GM18498 (cell line): ENCODE results near the gene RBM14.
"Not testable (repeated sequence)": the region's sequence is repeated elsewhere in the genome, so short reads cannot be mapped to it uniquely, and the experiment has no call there.

Experiments used
- ATAC-seq: cut with Tn5 transposase; IDR thresholded peaks from one replicate; pipeline ENCODE4 v1.9.1; 2021; ENCODE audit warnings: mild to moderate bottlenecking, moderate library complexity; ENCODE audit not compliant: unreplicated experiment

Gene RBM14

DNA sequence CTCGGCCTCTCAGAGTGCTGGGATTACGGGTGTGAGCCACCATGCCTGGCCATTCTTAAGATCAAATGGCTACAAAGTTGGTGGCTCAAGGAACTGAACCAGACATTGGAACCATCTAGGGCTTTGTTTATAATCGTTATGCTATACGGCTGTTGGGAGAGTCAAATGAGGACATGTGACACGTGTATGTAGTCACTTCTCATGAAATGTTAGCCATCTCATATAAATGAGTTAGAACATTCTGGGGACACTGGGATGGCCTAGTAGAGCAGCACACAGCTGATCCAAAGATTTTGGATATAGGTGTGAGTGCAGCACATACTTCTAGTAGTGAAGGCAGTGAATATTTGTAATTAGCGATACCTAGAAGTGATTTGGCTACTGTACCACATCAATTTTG lies 15.5 kb downstream of the RBM14 start:
- ATAC-seq: no peak

DNA sequence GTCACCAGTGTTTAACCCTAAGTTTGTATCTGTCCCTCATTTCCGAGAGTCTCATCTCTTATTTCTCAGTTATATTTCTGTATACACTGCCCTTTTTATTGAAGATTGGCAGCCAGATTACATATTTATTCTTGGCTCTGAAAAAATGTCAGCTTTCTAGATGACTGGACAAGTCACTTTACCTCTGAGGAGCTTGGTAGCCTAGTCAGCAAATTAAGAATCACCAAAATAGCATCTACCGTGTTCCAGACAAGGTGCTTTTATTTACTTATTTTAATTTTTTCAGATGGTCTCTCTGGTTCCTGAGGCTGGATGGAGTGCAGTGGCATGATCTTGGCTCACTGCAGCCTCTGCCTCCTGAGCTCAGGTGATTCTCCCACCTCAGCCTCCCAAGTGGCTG lies 16.5 kb downstream of the RBM14 start:
- ATAC-seq: no peak

DNA sequence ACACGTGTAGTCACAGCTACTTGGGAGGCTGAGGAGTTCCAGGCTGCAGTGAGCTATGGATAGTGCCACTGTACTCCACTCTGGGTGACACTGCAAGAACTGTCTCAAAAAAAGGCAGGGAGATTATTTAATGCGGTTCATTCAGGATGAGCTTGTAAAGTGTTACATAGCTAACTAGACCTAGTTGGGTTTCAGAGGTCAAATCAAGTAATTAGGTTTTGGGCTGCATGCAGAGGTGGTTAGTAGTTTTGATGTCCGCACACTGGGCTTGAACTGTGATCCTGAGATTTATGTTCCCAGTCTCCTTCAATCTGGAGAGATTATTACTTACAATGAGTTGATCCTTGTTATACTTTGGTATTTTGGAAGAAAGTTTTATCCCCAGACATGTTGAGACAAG lies 20.0 kb downstream of the RBM14 start:
- no peak for ATAC-seq

DNA sequence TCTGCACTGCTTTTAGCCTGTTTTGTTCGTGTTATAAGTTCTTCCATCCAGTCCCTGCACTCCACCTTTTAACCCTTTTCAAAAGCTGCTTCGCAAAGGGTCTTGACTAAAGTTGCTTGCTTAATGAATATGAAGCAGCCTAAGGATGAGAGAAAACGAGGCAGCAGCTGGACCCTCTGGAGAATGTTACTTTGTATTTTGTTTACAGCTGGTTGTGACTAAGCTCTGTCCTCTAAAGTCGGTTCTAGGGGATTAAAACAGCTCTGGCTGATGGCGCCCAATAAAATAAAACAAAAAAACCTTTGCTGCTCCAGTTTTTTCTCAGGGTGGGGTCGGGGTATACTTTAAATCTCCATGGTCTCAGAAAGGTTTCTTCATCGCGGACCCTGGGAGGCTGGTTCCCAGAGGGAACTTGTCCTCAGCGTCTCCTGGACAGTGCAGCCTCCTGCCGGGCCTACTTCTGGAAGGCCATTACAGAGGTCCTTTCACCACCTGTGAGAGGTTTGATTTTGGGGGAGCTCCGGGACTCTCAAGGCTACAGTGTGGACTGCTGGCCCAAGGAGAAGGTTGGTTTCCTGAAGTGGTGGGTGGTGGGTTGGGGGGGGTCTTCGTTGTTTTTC lies 21.2 kb downstream of the RBM14 start:
- no peak for ATAC-seq

DNA sequence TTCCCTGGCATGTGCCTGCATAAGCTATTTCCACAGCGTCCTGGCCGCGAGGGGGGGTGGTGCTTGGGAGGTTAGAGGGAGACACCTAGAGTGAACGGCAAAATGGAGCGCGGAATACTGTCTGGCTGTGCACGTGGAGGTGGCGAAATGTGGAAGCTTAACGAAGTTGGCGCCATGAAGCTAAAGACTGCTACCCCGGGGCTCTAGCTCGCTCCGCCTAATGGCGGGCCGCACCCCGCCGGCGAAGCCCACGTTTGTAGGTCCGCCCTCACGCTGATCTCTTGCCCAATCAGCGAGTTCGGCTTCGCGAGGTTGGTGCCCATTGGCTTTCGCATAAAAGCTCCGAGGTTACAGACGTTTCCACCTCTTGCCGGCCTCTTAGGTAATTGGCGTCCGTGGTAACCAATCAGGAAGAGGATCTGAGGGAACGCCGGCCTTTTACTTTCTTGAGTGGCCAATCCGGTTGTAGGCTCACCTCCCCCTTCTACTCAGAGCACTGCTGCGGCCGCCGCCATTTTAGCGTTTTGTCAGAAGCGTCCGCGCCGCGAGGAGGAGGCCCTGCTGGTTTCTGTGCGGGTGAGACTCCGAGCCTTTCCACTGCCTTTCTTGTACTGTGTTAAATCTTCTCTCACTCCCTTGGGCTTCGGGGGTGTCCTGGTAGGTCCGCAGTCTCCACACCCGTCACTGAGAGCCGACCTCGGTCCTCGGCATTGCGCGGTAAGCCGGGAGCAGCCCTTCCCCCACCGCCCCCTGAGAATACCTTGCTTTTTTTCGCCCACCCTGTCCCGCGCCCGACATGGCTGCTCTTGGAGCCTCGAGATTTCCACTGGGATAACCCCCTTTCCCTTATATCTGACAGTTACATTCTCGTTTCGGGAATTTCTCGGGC lies 22.0 kb downstream of the RBM14 start, which contains the start of gene RBM4:
TSS of gene RBM4 (plus strand) at position 527 of the 889 bp plus-strand sequence. CDS start 1,009 bp downstream, outside the sequence.
- ATAC-seq: peak; percentile 96

DNA sequence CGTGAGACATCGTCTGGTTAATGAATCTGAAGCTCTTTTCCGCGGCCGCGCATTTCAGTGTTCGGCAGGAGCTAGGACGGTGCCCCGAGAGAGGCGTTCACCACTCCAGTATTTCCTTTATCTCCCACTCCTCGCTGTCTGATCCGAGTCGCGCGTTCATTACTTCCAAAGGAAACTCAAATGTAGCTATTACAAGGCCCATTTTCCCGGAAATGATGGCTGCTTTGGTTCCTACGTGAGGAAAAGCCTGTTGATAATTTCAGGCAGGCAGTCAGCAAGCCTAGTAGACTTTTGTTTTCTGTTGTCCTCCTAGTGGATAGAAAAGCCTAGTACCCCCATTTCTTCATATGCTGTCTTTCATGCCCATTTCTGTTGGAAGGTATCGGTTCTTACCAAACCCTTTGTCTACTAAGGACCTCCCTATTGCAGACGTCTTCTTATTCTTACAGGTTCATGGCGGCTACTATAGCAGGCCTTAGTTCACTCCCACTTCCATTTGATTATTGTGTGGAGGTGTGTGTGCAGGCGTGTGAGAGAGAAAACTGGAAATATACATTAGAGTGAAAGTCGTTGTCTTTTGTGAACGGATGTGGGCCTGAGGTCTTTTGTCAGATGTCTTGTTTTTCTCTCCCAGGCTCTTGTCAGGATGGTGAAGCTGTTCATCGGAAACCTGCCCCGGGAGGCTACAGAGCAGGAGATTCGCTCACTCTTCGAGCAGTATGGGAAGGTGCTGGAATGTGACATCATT lies 22.8 kb downstream of the RBM14 start:
- no peak for ATAC-seq

DNA sequence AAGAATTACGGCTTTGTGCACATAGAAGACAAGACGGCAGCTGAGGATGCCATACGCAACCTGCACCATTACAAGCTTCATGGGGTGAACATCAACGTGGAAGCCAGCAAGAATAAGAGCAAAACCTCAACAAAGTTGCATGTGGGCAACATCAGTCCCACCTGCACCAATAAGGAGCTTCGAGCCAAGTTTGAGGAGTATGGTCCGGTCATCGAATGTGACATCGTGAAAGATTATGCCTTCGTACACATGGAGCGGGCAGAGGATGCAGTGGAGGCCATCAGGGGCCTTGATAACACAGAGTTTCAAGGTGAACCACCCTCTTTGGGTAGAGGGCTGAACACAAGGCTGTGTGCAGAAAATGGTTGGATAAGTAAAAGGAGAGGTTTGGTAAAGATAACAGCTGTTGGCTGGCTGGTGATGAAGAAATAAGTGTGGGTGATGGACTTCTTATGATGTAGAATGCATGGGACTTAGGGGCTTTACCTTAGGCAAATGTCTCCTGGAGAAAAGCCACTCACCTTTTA lies 23.4 kb downstream of the RBM14 start:
- not testable (repeated sequence) for ATAC-seq

DNA sequence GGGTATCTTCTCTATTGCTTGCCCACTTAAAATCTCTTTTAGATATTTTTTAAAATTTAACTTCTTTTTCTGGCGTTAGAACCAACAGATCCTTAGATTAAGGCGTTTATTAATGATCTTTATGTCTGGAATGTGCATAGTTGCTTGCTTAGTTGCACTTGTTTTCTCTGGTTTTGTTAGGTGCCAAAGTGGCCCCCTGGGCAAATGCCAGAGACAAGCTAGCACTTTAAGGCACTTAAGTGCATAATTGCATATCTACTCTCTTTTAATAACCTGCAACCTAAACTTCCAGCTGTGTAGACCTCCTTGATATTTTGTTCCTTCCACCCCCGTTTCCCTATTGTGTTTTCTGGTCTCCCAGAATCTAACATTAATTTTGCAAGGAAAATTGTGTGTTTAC lies 25.4 kb downstream of the RBM14 start:
- ATAC-seq: no peak

DNA sequence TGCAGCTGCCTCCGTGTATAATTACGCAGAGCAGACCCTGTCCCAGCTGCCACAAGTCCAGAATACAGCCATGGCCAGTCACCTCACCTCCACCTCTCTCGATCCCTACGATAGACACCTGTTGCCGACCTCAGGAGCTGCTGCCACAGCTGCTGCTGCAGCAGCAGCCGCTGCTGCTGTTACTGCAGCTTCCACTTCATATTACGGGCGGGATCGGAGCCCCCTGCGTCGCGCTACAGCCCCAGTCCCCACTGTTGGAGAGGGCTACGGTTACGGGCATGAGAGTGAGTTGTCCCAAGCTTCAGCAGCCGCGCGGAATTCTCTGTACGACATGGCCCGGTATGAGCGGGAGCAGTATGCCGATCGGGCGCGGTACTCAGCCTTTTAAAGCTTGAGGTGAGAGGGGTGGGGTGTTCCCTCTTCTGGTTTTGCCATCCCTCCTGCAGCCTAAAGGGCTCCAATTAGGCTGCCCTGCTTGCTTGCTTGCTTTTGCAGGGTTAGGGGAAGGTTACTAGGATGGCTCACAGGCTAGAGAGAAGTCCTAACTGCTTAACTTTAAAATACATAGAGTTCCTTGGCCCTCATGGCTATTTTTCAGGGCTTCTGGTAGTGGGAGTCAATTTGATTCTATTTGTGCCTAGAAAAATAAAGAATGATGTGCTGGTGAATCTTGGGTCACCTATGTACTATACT lies 27.5 kb downstream of the RBM14 start:
- ATAC-seq: no peak

DNA sequence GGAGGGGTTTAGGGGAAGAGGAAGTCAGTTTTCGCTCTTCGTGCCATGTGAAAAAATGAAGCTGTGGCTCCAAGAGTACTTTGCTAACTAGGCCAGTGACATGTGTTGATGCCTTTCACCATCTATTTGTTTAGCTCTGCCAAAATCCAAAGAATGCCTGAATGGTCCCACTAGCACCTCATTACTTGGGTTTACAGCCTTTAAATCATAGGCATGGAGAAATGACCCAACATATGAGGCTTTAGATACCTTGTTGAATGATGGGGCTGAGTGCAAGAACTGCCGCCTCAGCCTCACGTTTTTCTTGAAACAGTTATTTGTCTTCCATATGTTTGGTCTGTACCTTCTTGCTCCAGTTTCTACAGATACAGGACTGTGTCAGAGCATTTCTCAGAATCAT lies 30.4 kb downstream of the RBM14 start:
- ATAC-seq: no peak

DNA sequence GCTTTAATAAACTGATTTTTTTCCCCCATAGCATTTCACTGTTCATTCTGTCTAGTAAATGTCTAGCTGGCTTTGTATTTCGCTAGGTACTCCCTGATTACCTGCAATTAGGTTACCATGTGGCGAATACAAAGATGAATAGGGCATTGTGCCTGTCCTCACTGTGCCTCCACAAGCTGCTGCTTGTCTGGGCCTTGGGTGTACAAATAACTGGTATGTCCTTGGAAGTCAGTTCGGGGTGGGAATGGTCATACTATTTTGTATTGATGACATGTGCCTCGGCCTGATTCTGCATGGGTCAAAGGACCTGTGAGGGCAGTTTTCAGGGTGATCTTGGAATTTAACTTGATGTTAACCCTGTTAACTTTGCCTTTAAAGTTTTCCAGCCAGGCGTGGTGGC lies 33.5 kb downstream of the RBM14 start:
- ATAC-seq: no peak

DNA sequence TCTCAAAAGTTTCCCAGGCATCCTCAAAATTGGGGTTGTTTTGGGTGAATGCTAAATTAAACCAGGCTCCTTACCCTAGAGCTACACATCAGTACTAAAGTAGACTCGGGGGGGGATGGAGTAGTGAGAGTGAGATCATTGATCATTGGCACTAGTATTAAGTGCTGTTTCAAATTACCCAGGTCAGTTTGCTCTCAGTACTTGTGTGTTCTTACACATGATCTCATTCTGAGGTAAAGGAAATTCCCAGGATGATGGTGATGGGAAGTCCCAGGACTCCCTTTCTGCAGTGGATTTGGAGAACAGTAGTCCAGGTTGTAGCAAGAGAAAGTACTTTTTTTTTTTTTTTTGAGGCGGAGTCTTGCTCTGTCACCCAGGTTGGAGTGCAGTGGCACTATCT lies 34.6 kb downstream of the RBM14 start:
- ATAC-seq: no peak

DNA sequence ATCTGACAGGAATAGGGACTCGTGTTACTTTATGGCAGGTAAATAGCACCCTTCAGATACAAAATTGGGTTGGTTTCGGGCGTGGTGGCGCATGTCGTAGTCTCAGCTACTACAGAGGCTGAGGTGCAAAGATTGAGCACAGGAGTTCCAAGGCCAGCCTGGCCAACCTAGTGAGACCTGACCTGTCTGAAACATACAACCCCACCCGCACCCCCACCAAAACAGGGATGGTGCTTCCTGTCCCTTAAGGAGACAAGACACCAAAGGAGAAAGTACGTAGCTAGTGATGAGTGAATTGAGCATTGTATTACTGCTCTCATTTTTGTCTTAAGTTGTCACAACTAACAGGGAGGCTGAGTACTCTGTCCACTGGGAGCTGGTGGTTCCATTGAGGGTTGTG lies 36.2 kb downstream of the RBM14 start:
- ATAC-seq: no peak

DNA sequence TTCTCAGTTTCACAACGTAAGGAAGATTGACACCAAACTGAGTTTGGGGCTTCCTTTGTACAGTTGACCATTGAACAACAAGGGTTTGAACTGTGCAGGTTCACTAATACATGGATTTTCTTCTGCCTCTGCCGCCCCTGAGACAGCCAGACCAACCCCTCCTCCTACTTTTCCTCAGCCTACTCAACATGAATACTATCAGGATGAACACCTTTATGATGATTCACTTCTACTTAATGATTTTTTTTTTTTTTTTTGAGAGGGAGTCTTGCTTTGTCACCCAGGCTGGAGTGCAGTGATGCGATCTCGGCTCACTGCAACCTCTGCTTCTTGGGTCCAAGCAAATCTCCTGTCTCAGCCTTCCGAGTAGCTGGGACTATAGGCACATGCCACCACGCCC lies 36.7 kb downstream of the RBM14 start:
- ATAC-seq: no peak

DNA sequence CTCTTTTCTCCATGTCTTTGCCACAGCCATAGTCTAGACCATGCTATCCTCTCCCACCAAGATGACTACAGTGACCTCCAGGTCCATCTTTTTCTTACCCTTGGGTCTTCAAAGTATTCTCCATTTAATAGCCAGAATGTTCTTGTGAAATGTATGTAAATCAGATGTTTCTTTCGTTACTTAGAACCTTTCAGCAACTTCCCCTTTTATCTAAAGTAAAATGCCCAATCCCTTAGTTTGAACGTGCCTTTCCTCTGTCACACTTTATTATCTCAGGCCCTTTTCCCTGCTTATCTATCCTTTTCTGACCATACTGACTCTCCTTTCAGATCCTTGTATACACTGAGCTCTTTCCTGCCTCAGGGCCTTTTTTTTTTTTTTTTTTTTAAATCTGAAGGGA lies 43.3 kb downstream of the RBM14 start:
- ATAC-seq: no peak

DNA sequence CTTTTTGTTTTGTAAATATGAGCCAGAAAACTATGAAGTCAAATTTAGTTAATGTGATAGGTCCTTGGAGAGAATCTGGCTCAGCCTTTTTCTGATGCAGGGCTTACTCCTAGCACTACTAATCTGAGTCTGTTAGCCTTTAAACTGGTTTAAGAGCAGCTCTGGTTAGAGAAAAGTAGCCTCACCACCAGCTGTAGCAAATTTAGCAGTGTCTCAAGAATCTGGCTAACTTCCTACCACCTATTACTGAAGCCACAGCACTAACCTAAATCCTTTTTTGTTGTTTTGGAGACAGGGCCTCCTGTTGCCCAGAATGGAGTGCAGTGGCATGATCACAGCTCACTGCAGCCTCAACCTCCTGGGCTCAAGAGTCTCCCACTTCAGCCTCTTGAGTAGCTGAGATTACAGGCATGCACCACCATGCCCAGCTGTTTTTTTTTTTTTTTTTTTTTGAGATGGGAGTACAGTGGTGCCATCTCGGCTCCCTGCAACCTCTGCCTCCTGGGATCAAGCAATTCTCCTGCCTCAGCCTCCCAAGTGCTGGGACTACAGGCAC lies 47.4 kb downstream of the RBM14 start:
- no peak for ATAC-seq

DNA sequence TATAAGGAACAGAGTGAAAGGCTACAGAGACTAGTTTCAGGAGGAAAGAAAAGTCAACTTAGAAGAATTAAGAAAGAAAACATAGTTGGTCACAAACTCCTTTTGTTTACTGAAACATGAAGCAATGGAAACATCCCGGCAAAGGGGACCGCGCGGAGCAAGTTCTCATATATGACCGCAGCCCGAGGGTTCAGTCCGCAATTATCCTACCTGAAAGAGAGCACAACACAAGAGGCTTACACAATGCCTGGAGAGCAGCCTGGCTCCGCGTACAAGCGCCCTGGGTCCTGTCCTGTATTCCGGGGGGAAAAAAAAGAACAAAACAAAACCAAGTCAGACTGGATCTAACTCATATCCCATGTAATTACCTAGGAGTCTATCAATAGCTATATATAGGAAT lies 48.9 kb downstream of the RBM14 start:
- no peak for ATAC-seq

DNA sequence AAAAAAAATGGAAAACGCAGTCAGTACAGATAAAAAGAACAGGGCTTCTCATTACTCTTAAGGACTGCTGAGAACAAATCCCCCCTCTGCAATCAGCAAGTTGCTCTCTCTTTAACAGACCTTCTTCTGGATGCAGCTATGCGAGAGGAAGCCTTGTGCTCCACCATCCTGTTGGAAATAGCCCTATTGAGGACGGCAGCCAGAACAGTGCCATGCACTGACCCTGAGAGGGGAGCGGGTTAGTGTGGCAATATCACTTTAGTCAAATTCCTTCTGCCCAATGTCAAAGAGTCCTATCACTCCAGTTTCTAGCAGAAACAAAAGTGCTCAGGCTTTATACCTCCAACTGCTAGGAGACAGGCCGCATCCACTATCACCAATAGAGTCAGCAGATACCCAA lies 54.4 kb downstream of the RBM14 start:
- ATAC-seq: no peak

DNA sequence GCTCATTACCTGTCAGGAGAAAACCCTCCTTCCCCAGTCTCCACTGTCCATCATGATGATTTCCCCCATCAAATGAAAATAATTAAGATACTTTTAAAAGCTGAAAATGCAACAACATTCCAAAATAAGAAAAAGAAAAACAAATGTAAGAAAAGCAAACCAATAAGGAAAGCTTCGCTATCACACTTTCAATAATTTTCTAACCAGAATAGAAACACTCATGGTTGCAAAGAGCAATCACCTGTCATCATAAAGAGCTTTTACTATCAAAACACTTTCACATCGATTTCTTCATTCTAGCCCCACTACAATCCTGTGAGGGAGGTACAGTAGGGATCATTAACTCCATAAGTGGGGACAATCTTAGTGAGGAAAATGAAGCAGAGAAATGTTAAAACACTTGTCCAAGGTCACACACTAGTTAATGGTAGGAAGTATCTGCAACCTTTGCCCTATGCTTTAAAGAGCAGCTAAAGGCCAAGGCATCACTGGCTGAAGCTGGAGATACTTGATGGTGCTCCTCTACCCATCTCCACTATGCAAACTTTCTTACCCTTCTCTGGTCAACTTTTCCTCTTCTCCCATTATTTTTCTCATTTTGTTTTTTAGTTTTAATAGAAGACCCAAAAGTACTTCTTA lies 58.7 kb downstream of the RBM14 start:
- no peak for ATAC-seq

DNA sequence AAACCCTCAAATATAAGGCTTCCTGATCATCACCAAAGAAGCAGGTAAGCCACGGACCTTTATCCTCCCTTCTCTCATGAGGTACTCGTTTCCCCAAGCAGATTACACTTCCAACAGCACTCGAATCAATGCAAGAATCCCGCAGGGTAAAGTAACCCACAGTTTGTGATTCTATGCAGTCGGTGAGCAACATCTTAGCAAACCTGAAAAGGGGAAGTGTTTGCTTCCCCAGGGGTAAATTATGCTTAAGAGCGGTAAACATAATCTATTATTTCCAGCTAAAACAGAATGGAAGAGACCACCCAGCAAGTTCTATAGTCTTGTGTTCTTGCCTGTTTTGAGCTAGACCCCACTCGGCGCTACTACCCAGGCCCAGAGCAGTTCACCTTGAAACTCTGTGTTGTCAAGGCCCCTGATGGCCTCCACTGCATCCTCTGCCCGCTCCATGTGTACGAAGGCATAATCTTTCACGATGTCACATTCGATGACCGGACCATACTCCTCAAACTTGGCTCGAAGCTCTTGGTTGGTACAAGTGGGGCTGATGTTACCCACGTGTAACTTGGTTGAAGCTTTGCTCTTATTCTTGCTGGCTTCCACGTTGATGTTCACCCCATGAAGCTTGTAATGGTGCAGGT lies 60.0 kb downstream of the RBM14 start:
- no peak for ATAC-seq
